CD14-positive monocyte (primary cell): Measurements from ENCODE around the gene AIFM3. TPM values are rescaled to one million over a fixed set of nuclear protein-coding genes. Genes with fewer than 3 reads are reported as not detected.

Source experiments
- DNase-seq, 3 donors: peaks; one replicate each; pipeline ENCODE4 v3.0.0-alpha.2; 2011 to 2022
- H2AFZ ChIP-seq: 2 replicates; pipeline ENCODE4 v1.6.0; 2012; ENCODE audit warnings: mild to moderate bottlenecking, low read depth, low read length, inconsistent platforms; ENCODE audit not compliant: insufficient read depth, poor library complexity, severe bottlenecking
- H3K27ac ChIP-seq, 2 donors: 1 replicate in 1 of 2; 2 replicates in 1 of 2; pipeline ENCODE4 v1.5.1; 2012 to 2013; ENCODE audit warnings: low read length in 2 of 2, control low read depth in 1 of 2, inconsistent platforms in 1 of 2, low read depth in 1 of 2, mild to moderate bottlenecking in 1 of 2
- H3K27me3 ChIP-seq, 2 donors: one replicate each; pipeline versions ENCODE4 v1.6.0 to v1.6.1; 2011 to 2013; ENCODE audit warnings: low read length in 2 of 2; ENCODE audit not compliant: control insufficient read depth in 2 of 2, insufficient read depth in 2 of 2
- H3K36me3 ChIP-seq, 2 donors: replicated peaks in 1 of 2; 1 replicate in 1 of 2; 2 replicates in 1 of 2; pipeline versions ENCODE4 v1.5.1 to v1.6.1; 2012 to 2013; ENCODE audit warnings: low read length in 2 of 2, control low read depth in 1 of 2, inconsistent platforms in 1 of 2, mild to moderate bottlenecking in 1 of 2; ENCODE audit not compliant: insufficient read depth in 2 of 2, control insufficient read depth in 1 of 2
- H3K4me1 ChIP-seq, 2 donors: 1 replicate in 1 of 2; 2 replicates in 1 of 2; pipeline versions ENCODE4 v1.5.1 to v1.6.1; 2012 to 2013; ENCODE audit warnings: low read length in 2 of 2, control low read depth in 1 of 2, inconsistent platforms in 1 of 2, mild to moderate bottlenecking in 1 of 2, moderate library complexity in 1 of 2; ENCODE audit not compliant: insufficient read depth in 2 of 2, control insufficient read depth in 1 of 2
- H3K4me2 ChIP-seq: replicated peaks from 2 replicates; pipeline ENCODE3; 2012; ENCODE audit warnings: low read length, moderate library complexity, mild to moderate bottlenecking; ENCODE audit not compliant: poor library complexity, severe bottlenecking; ENCODE audit errors: extremely low read depth
- H3K4me3 ChIP-seq, 3 experiments: fragments of 200-600 bp in 1 of 3; sonication (generic) in 1 of 3; replicated peaks in 1 of 3; 1 replicate in 2 of 3; 2 replicates in 1 of 3; pipeline ENCODE4 v1.5.1; 2011 to 2013; ENCODE audit warnings: low read length in 3 of 3, mild to moderate bottlenecking in 3 of 3, control low read depth in 2 of 3, low read depth in 2 of 3, inconsistent platforms in 1 of 3, moderate library complexity in 1 of 3
- H3K79me2 ChIP-seq: 2 replicates; pipeline ENCODE4 v1.6.0; 2012; ENCODE audit warnings: mild to moderate bottlenecking, control low read depth, inconsistent platforms, low read length, moderate library complexity; ENCODE audit not compliant: insufficient read depth
- H3K9ac ChIP-seq: 2 replicates; pipeline ENCODE4 v1.6.0; 2017; ENCODE audit warnings: low read length, mild to moderate bottlenecking; ENCODE audit not compliant: insufficient read depth, poor library complexity, severe bottlenecking
- H3K9me3 ChIP-seq, 2 donors: replicated peaks in 1 of 2; 1 replicate in 1 of 2; 2 replicates in 1 of 2; pipeline versions ENCODE4 v1.5.1 to v1.6.1; 2012 to 2013; ENCODE audit warnings: low read length in 2 of 2, control low read depth in 1 of 2; ENCODE audit not compliant: control insufficient read depth in 1 of 2, insufficient read depth in 1 of 2
- H4K20me1 ChIP-seq: 2 replicates; pipeline ENCODE4 v1.6.0; 2012; ENCODE audit warnings: mild to moderate bottlenecking, low read length, control low read depth, moderate library complexity; ENCODE audit not compliant: insufficient read depth
- H3K27ac Mint-ChIP-seq, 7 donors: one replicate each; pipeline ENCODE4 v1.8.0; 2020; ENCODE audit warnings: mild to moderate bottlenecking in 7 of 7, mixed read lengths in 7 of 7, moderate library complexity in 6 of 7, inconsistent platforms in 2 of 7
- H3K27me3 Mint-ChIP-seq, 3 donors: one replicate each; pipeline ENCODE4 v1.8.0; 2021 to 2022; ENCODE audit warnings: low read depth in 3 of 3, mild to moderate bottlenecking in 3 of 3, mixed read lengths in 3 of 3, moderate library complexity in 3 of 3, inconsistent platforms in 1 of 3
- H3K36me3 Mint-ChIP-seq, 2 donors: one replicate each; pipeline ENCODE4 v1.8.0; 2020; ENCODE audit warnings: mixed read lengths in 2 of 2, inconsistent platforms in 1 of 2, mild to moderate bottlenecking in 1 of 2
- H3K4me1 Mint-ChIP-seq: one replicate; pipeline ENCODE4 v1.8.0; 2020; ENCODE audit warnings: mild to moderate bottlenecking, mixed read lengths
- H3K4me3 Mint-ChIP-seq, 2 donors: one replicate each; pipeline ENCODE4 v1.8.0; 2020; ENCODE audit warnings: mild to moderate bottlenecking in 2 of 2, mixed read lengths in 2 of 2, moderate library complexity in 1 of 2
- H3K9me3 Mint-ChIP-seq, 7 donors: one replicate each; pipeline ENCODE4 v1.8.0; 2020 to 2022; ENCODE audit warnings: mixed read lengths in 7 of 7, mild to moderate bottlenecking in 6 of 7, moderate library complexity in 6 of 7, inconsistent platforms in 2 of 7
- WGBS: methylation state at CpG from one replicate; pipeline ENCODE4 v1.1.5; 2013; ENCODE audit warnings: missing lambda C conversion rate; ENCODE audit not compliant: insufficient coverage; 5-methylcytosine and 5-hydroxymethylcytosine counted together
- intact Hi-C, 2 donors: fragments of 100-400 bp; cut with micrococcal nuclease; formaldehyde crosslinking; loops; one replicate each; pipeline versions ENCODE4 v1.15.0 to v1.15.1; 2023
- polyA plus RNA-seq, 3 donors: library from polyadenylated mRNA; depleted of rRNA in 1 of 3; unstranded in 2 of 3; stranded (reverse) in 1 of 3; fragments of 300-500 nt in 2 of 3; fragments of >200 nt in 1 of 3; fragmentation: Illumina TruSeq in 2 of 3; gene quantifications; 1 replicate in 2 of 3; 2 replicates in 1 of 3; pipeline ENCODE4 v1.2.3, GENCODE V29; 2012 to 2021
- TF ChIP-seq, protein P1 (sequence below): fragments of 200-600 bp; IDR thresholded peaks from one replicate; pipeline ENCODE4 v1.8.0; 2022; ENCODE audit warnings: antibody characterized with exemption, mild to moderate bottlenecking

AIFM3 gene
- polyA plus RNA-seq, 3 donors: 2.1 to 40.9 (median 2.3) TPM

- Histone ChIP-seq H3K4me1 (peaks cover 31 to 46% of the 10 kb centered on the region in 2 donors), H3K4me3 (peak overlapping the region in 1 of 3 experiments; percentile 30), H3K27me3 (peaks cover 0 to 3% of the 10 kb centered on the region in 2 donors), H3K79me2 (peaks cover 15% of the 10 kb centered on the region), H3K36me3 (peaks cover 0 to 8% of the 10 kb centered on the region in 2 donors), H3K9ac (no peak overlapping the region), H2AFZ (peak overlapping the region; percentile 46), H4K20me1 (no peaks in the 10 kb centered on the region), H3K4me2 (peak overlapping the region; percentile 29), H3K27ac (no peak overlapping the region), H3K9me3 (peaks cover 9 to 10% of the 10 kb centered on the region in 2 donors)
- peak; percentile 65 to 87 (median 85) for DNase-seq
- Mint-ChIP-seq H3K4me3 (peak overlapping the region; percentile 68 to 84), H3K36me3 (peaks cover 20 to 22% of the 10 kb centered on the region in 2 donors), H3K27me3 (peaks cover 6 to 11% (median 10%) of the 10 kb centered on the region in 3 donors), H3K4me1 (peaks cover 43% of the 10 kb centered on the region), H3K27ac (peak overlapping the region; percentile 50 to 88 (median 77)), H3K9me3 (peaks cover 10 to 19% (median 14%) of the 10 kb centered on the region in 7 donors)
- WGBS: 19% methylated on average over 37 of the region's 39 CpGs
- TF ChIP-seq, protein P1, sequence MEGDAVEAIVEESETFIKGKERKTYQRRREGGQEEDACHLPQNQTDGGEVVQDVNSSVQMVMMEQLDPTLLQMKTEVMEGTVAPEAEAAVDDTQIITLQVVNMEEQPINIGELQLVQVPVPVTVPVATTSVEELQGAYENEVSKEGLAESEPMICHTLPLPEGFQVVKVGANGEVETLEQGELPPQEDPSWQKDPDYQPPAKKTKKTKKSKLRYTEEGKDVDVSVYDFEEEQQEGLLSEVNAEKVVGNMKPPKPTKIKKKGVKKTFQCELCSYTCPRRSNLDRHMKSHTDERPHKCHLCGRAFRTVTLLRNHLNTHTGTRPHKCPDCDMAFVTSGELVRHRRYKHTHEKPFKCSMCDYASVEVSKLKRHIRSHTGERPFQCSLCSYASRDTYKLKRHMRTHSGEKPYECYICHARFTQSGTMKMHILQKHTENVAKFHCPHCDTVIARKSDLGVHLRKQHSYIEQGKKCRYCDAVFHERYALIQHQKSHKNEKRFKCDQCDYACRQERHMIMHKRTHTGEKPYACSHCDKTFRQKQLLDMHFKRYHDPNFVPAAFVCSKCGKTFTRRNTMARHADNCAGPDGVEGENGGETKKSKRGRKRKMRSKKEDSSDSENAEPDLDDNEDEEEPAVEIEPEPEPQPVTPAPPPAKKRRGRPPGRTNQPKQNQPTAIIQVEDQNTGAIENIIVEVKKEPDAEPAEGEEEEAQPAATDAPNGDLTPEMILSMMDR: no peak
- intact Hi-C loops: no loop called here
Measured at GRCh38 chr22:20979243-20979809, 12.3 kb downstream of the AIFM3 start.

DNA sequence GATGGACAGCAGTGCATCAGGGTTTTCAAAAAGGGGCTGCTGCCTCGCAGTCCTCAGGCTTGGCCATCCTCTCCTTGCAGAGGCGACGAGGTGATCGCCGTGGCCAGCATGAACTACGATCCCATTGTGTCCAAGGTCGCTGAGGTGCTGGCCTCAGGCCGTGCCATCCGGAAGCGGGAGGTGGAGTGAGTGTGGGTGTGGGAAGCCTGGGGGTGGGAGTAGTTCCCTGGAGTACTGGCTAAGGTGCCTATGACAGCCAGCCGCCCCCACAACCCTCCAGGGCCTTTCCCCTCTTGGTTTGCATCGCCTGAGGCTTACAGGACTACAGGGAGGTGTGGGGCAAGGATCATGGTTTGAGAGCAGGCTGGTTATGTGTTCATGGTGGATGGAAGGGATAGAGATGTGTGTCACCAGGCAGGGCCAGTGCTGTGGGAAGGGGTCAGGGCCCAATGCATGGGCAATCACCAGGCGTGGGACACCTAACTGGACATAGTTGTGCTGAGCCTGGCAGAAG, 12.9 kb downstream of the AIFM3 start:
- intact Hi-C loops: loop anchor here in 1 of 2 donors (10.0 kb wide), 1 partner anchor 65 kb away; the partner anchor contains the start of gene LRRC74B
- Histone ChIP-seq H3K9me3 (peaks cover 9 to 10% of the 10 kb centered on the region in 2 donors), H3K27ac (peak overlapping the region in 1 of 2 donors; percentile 90), H3K27me3 (peaks cover 0 to 3% of the 10 kb centered on the region in 2 donors), H4K20me1 (no peaks in the 10 kb centered on the region), H3K9ac (no peak overlapping the region), H2AFZ (peak overlapping the region; percentile 46), H3K4me1 (peaks cover 31 to 46% of the 10 kb centered on the region in 2 donors), H3K36me3 (peaks cover 0 to 9% of the 10 kb centered on the region in 2 donors), H3K79me2 (peaks cover 15% of the 10 kb centered on the region), H3K4me3 (peak overlapping the region in 1 of 3 experiments; percentile 30), H3K4me2 (peak overlapping the region; percentile 29)
- no peak for DNase-seq
- Mint-ChIP-seq H3K9me3 (peaks cover 10 to 19% (median 14%) of the 10 kb centered on the region in 7 donors), H3K4me3 (peak overlapping the region in 1 of 2 donors; percentile 84), H3K4me1 (peaks cover 43% of the 10 kb centered on the region), H3K36me3 (peaks cover 22 to 24% of the 10 kb centered on the region in 2 donors), H3K27me3 (peaks cover 6 to 11% (median 10%) of the 10 kb centered on the region in 3 donors), H3K27ac (peak overlapping the region in 5 of 7 donors; percentile 50 to 89 (median 77))
- WGBS: 71% methylated on average over 7 of the region's 13 CpGs
- TF ChIP-seq, protein P1: no peak
